Urinary bladder (tissue), 4 donors: ENCODE results near the gene RALGPS2. TPM values are rescaled to one million over a fixed set of nuclear protein-coding genes. Genes with fewer than 3 reads are reported as not detected.

Source experiments
- DNase-seq: peaks from one replicate; pipeline ENCODE4 v3.0.0-alpha.2; 2015; ENCODE audit errors: extremely low spot score
- H3K27ac ChIP-seq: one replicate; pipeline ENCODE4 v1.5.1; 2013; ENCODE audit warnings: low read depth, mild to moderate bottlenecking, moderate library complexity
- H3K36me3 ChIP-seq: one replicate; pipeline ENCODE4 v1.6.1; 2013; ENCODE audit warnings: mild to moderate bottlenecking, moderate library complexity; ENCODE audit not compliant: insufficient read depth
- H3K4me1 ChIP-seq: one replicate; pipeline ENCODE4 v1.6.1; 2013; ENCODE audit warnings: mild to moderate bottlenecking, moderate library complexity; ENCODE audit not compliant: insufficient read depth
- H3K4me3 ChIP-seq: one replicate; pipeline ENCODE4 v1.5.1; 2013; ENCODE audit warnings: low read depth, low read length
- WGBS: extraction: QIAGEN DNeasy Blood & Tissue Kit; methylation state at CpG from one replicate; pipeline ENCODE4 v1.1.7; 2013; 5-methylcytosine and 5-hydroxymethylcytosine counted together
- polyA plus RNA-seq: library from polyadenylated mRNA; stranded (reverse); fragments of 200-250 nt; gene quantifications from one replicate; pipeline ENCODE4 v1.2.3, GENCODE V29; 2013
- total RNA-seq: library from RNA; depleted of rRNA; stranded (reverse); fragments of >200 nt; gene quantifications from one replicate; pipeline ENCODE4 v1.2.3, GENCODE V29; 2014
- donor health status: healthy with polysubstance abuse.
- donor health status: healthy.

The RALGPS2 gene
- total RNA-seq (82.4 TPM), polyA plus RNA-seq (3.8 TPM)

GRCh38 chr1:178724728-178725465 is at the start of gene RALGPS2:
Gene RALGPS2 (plus strand): TSS chr1:178725244. CDS start chr1:178776765, 51,521 bp downstream.
- DNase-seq, result no peak
- 2% methylated on average over 88 of the region's 90 CpGs for WGBS
- no peaks in the 10 kb centered on the region for H3K36me3 ChIP-seq
- H3K4me1 ChIP-seq, result no peaks in the 10 kb centered on the region
- peak within 1 kb of the TSS; percentile 93 for H3K4me3 ChIP-seq
- peak within 1 kb of the TSS; percentile 65 for H3K27ac ChIP-seq

- H3K4me3 ChIP-seq, result no peak overlapping the region
- no peaks in the 10 kb centered on the region for H3K4me1 ChIP-seq
- no peak for DNase-seq
- no peaks in the 10 kb centered on the region for H3K36me3 ChIP-seq
- 81% methylated on average over 2 of the region's 2 CpGs for WGBS
- H3K27ac ChIP-seq, result no peak overlapping the region
These were observed 45.8 kb upstream of the RALGPS2 start for GRCh38 chr1:178679237-178679636.

GRCh38 chr1:178682429-178682828 is 42.6 kb upstream of the RALGPS2 start:
- 33% methylated on average over 2 of the region's 2 CpGs for WGBS
- no peak overlapping the region for H3K4me3 ChIP-seq
- H3K27ac ChIP-seq, result no peak overlapping the region
- H3K36me3 ChIP-seq, result no peaks in the 10 kb centered on the region
- no peak for DNase-seq
- H3K4me1 ChIP-seq, result no peaks in the 10 kb centered on the region

GRCh38 chr1:178682886-178683285 is 42.2 kb upstream of the RALGPS2 start:
- H3K27ac ChIP-seq, result no peak overlapping the region
- WGBS, result 59% methylated on average over 2 of the region's 2 CpGs

GRCh38 chr1:178683291-178683690 is 41.8 kb upstream of the RALGPS2 start:
- DNase-seq, result no peak
- WGBS, result 98% methylated on average over 2 of the region's 2 CpGs
- no peaks in the 10 kb centered on the region for H3K4me1 ChIP-seq
- H3K27ac ChIP-seq, result no peak overlapping the region
- no peaks in the 10 kb centered on the region for H3K36me3 ChIP-seq
- H3K4me3 ChIP-seq, result no peak overlapping the region

More at GRCh38 chr1:178682886-178683285, 42.2 kb upstream of the RALGPS2 start:
- Histone ChIP-seq H3K36me3 (no peaks in the 10 kb centered on the region), H3K4me3 (no peak overlapping the region), H3K4me1 (no peaks in the 10 kb centered on the region)
- no peak for DNase-seq

- H3K4me1 ChIP-seq, result no peaks in the 10 kb centered on the region
- H3K36me3 ChIP-seq, result no peaks in the 10 kb centered on the region
- H3K27ac ChIP-seq, result no peak overlapping the region
- WGBS, result 97% methylated on average over 5 of the region's 5 CpGs
- no peak overlapping the region for H3K4me3 ChIP-seq
- no peak for DNase-seq
These were observed 40.9 kb upstream of the RALGPS2 start for GRCh38 chr1:178684111-178684510.

GRCh38 chr1:178684542-178685000 is 40.5 kb upstream of the RALGPS2 start:
- no peak overlapping the region for H3K4me3 ChIP-seq

GRCh38 chr1:178686407-178686806 is 38.6 kb upstream of the RALGPS2 start:
- Histone ChIP-seq H3K27ac (no peak overlapping the region), H3K4me3 (no peak overlapping the region), H3K4me1 (no peaks in the 10 kb centered on the region), H3K36me3 (no peaks in the 10 kb centered on the region)
- DNase-seq, result no peak
- WGBS, result 88% methylated on average over 1 of the region's 1 CpG

More at GRCh38 chr1:178684542-178685000, 40.5 kb upstream of the RALGPS2 start:
- WGBS, result 95% methylated on average over 1 of the region's 1 CpG
- Histone ChIP-seq H3K4me1 (no peaks in the 10 kb centered on the region), H3K36me3 (no peaks in the 10 kb centered on the region), H3K27ac (no peak overlapping the region)
- no peak for DNase-seq

GRCh38 chr1:178688244-178688643 is 36.8 kb upstream of the RALGPS2 start:
- Histone ChIP-seq H3K4me3 (no peak overlapping the region), H3K4me1 (no peaks in the 10 kb centered on the region), H3K36me3 (no peaks in the 10 kb centered on the region), H3K27ac (no peak overlapping the region)
- DNase-seq, result no peak
- 71% methylated on average over 2 of the region's 2 CpGs for WGBS

- DNase-seq, result no peak
- 28% methylated on average over 2 of the region's 2 CpGs for WGBS
- H3K27ac ChIP-seq, result no peak overlapping the region
These were observed 35.3 kb upstream of the RALGPS2 start for GRCh38 chr1:178689769-178690168.

GRCh38 chr1:178690496-178690895 is 34.5 kb upstream of the RALGPS2 start:
- Histone ChIP-seq H3K4me3 (no peak overlapping the region), H3K36me3 (no peaks in the 10 kb centered on the region), H3K4me1 (no peaks in the 10 kb centered on the region), H3K27ac (no peak overlapping the region)
- DNase-seq, result no peak
- WGBS, result 53% methylated on average over 5 of the region's 5 CpGs

More at GRCh38 chr1:178689769-178690168, 35.3 kb upstream of the RALGPS2 start:
- Histone ChIP-seq H3K4me3 (no peak overlapping the region), H3K4me1 (no peaks in the 10 kb centered on the region), H3K36me3 (no peaks in the 10 kb centered on the region)

- Histone ChIP-seq H3K27ac (no peak overlapping the region), H3K36me3 (no peaks in the 10 kb centered on the region), H3K4me3 (no peak overlapping the region), H3K4me1 (no peaks in the 10 kb centered on the region)
- WGBS, result 95% methylated on average over 5 of the region's 5 CpGs
- no peak for DNase-seq
These were observed 32.3 kb upstream of the RALGPS2 start for GRCh38 chr1:178692564-178693327.

GRCh38 chr1:178693366-178693765 is 31.7 kb upstream of the RALGPS2 start:
- Histone ChIP-seq H3K27ac (no peak overlapping the region), H3K4me1 (no peaks in the 10 kb centered on the region), H3K4me3 (no peak overlapping the region), H3K36me3 (no peaks in the 10 kb centered on the region)
- DNase-seq, result no peak
- 70% methylated on average over 2 of the region's 2 CpGs for WGBS
